ENCODE measurements around the gene TMEM9.

DNA sequence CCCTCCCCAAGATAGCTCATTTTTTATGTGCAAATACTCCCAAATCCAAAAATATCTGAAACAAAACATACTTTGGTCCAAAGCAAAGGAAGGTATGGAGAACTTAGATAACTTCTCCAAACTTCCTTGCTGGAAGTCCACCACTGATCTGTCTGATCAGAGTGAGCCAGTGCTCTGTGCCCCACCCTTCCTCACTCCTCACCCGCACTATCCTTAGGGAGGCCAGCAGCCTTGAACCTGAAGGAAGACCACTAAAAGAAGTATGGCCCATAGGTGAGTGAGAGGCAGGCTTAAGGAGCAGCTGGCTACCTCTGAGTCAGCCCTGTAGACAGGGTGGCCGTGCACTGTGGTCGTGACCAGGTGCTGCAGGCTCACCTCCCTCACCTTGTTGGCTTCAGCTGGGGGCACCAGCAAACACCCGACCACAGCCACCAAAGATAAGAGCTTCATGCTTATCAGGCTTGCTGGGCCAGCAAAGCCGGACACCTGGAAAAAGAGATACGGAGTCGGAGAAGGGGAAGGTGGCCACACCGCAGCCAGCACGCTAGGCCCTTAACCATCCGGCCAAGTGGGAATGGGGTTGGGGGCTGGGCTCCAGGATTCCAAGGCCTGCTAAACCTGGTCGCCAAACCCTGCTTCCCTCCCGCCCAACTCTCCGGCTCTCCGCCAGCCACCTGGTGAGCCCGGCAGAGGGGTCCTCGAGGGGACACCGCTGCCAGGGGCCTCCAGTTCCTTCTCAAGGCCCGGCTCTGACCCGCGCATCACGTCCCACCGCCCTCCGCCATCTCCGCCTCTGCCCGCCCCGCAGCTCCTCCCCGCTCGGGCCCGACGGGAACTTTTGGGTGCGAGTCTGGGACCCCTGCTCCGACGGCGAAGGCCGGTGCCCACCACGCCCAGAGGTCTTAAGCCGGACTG is 543 bp downstream of the TMEM9 start:
- TF ChIP-seq, protein P1, sequence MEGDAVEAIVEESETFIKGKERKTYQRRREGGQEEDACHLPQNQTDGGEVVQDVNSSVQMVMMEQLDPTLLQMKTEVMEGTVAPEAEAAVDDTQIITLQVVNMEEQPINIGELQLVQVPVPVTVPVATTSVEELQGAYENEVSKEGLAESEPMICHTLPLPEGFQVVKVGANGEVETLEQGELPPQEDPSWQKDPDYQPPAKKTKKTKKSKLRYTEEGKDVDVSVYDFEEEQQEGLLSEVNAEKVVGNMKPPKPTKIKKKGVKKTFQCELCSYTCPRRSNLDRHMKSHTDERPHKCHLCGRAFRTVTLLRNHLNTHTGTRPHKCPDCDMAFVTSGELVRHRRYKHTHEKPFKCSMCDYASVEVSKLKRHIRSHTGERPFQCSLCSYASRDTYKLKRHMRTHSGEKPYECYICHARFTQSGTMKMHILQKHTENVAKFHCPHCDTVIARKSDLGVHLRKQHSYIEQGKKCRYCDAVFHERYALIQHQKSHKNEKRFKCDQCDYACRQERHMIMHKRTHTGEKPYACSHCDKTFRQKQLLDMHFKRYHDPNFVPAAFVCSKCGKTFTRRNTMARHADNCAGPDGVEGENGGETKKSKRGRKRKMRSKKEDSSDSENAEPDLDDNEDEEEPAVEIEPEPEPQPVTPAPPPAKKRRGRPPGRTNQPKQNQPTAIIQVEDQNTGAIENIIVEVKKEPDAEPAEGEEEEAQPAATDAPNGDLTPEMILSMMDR (IDR thresholded peaks at IDR 0.05) = no peak
- TF ChIP-seq POLR2A (IDR thresholded peaks at IDR 0.05) (no peak), EP300 (IDR thresholded peaks at IDR 0.05) (no peak)

All from stomach (tissue), 4 donors.